T-helper 1 cell (primary cell): Measurements from ENCODE around the gene APOBEC3B.
A peak's percentile ranks its signal among the peaks of the same experiment; 100 is the strongest.
"Not testable (repeated sequence)": the region's sequence is repeated elsewhere in the genome, so short reads cannot be mapped to it uniquely, and the experiment has no call there.

Source experiments
- DNase-seq, 5 donors: peaks; one replicate each; pipeline ENCODE4 v3.0.0-alpha.2; 2012 to 2020

APOBEC3B gene

DNA sequence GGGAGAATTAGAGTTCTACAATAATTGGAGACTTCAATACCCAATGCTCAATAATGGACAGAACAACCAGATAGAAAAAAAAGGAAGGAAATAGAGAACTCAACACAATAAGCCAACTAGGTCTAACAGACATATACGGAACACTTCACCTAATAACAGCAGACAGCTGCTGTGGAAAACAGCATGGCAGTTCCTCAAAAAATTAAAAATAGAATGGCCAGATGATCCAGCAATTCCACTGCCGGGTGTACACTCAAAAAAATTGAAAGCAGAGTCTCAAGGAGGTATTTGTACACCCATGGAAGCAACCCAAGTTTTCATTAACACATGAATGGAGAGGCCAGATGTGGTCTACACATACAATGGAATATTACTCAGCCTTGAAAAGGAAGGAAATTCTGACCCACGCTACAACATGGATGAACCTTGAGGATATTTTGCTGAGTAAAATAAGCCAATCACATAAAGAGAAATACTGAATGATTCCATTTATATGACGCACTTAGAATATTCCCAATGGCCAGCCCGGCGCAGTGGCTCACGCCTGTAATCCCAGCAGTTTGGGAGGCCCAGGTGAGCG lies 26.2 kb downstream of the APOBEC3B start:
- not testable (repeated sequence) for DNase-seq

DNA sequence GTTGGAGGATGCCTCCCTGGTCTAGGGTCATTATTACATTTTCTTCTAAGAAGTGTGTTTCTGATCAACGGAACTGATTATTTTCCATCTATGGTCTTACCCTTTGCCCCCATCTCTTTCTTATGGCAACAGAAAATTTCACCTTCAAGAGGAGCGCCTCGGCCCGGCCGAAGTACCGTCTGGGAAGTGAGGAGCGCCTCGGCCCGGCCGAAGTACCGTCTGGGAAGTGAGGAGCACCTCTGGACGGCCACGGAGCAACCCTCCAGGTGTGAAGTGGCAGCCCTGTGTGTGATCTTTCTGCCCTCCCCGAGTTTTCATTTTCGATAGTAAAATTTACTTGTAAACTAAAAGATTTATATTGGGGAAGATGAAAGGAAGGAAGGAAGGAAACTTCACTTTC lies 28.8 kb downstream of the APOBEC3B start:
- no peak for DNase-seq

DNA sequence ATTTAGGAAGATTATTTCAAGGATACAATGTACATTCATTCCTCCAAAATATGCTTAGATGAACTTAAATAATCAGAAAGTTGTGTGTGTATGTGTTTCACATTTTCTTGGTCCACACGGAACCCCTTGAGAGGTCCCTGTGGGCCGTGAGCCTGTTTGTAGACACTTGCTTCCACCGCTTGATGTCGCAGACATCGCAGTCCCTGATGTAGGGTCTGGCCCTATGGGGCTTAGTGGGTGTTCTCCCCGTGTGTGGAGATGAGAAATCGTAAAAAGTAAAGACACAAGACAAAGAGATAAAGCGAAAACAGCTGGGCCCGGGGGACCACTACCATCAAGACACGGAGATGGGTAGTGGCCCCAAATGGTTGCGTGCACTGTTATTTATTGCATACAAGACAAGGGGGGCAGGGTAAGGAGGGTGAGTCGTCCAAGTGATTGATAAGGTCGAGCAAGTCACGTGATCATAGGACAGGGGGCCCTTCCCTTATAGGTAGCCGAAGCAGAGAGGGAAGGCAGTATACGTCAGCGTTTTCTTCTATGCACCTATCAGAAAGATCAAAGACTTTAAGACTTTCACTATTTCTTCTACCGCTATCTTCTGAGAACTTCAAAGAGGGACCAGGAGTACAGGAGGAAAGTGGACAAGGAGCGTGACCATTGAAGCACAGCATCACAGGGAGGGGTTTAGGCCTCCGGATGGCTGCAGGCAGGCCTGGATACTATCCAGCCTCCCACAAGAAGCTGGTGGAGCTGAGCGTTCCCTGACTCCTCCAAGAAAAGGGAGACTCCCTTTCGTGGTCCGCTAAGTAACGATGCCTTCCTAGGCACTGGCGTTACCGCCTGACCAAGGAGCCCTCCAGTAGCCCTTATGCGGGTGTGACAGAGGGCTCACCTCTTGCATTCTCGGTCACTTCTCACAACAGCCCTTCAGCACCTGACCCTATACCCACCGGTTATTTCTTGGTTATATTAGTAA lies 30.7 kb downstream of the APOBEC3B start:
- no peak for DNase-seq

DNA sequence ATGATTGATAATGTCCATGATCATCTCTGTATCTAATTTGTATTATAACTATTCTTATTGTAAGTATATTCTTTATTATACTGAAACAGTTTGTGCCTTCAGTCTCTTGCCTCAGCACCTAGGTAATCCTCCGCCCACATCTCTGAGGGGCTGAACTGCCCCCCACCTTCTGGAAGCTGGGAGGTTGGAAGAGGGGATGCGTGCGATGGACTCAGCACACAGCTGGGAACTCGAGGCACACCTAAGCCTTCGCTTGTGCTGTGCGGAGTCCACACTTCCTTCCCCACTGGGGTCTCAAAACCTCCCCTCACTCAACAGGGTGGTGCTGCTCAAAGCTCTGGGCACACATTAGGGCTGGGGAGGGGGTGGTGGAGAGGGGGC lies 31.4 kb downstream of the APOBEC3B start:
- DNase-seq = not testable (repeated sequence)

DNA sequence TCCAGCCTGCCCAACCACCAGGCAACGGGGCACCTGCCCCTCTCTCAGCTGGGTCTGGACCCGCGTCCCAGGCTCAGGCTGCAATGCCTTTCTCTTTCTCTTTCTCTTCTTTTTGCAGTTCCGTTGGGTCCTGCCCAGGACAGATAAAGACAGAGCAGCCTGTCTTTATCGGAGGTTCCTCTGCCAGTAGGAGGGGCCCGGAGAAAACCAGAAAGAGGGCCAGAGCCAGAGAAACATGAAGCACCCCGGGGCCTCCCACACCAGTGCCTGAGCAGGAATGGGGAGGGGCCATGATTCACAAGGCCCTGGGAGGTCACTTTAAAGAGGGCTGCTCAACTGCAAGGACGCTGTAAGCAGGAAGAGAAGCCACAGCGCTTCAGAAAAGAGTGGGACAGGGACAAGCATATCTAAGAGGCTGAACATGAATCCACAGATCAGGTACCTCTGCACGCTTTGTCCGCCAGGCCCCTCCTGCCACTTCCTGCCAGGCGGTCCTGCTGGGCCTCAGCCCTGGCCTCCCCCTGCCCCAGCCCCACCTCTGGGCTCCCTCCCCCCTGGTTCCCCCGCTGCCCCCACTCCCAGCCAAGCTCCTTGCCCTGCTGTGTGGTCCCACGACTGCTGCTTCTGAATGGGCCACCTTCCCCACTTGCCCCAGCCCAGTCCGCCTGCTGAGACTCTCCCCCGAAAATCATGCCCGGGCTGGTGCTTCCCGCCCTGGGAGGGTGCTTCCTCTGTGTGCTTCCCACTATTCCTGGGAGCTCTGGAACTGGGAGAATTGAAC lies 32.0 kb downstream of the APOBEC3B start, which contains the start of gene APOBEC3C:
TSS of gene APOBEC3C (plus strand) at position 316 of the 781 bp plus-strand sequence. CDS start at position 422, 106 bp downstream.
- DNase-seq = peak; percentile 36 to 91 (median 63)

DNA sequence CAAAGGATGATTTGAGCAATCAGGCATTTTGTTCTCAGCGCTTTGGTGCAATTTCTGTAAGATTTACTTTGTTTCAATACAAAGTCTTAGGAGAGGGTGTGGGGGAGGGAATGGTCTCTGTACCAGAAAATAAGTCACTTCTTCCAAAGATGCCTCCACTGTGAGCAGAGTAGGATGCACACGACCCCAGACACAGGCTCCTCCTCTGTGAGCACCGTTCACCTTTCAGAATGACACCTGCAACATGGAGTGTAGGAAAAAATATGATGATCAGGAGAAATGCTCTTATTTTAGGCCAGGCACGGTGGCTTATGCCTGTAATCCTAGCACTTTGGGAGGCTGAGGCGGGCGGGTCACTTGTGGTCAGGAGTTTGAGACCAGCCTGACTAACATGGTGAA lies 32.6 kb downstream of the APOBEC3B start:
- DNase-seq = not testable (repeated sequence)

DNA sequence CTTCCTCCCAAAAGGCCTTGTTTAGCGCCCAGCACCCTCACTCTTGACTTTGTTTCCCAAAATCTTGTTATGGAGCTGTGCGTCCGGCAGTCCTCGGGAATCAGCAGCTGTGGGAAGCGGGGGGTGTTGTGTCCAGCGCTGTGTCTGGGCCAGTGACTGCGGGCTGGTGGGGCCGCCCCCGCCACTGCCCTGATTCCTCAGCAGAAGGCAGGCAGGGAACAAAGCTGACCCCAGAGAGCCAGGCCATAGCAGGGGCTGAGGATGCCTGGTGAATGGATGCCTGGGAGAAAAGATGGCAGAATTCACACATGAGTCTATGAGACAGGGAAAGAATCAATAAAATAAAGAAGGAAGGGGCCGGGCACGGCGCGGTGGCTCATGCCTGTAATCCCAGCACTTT lies 34.4 kb downstream of the APOBEC3B start:
- DNase-seq = no peak

DNA sequence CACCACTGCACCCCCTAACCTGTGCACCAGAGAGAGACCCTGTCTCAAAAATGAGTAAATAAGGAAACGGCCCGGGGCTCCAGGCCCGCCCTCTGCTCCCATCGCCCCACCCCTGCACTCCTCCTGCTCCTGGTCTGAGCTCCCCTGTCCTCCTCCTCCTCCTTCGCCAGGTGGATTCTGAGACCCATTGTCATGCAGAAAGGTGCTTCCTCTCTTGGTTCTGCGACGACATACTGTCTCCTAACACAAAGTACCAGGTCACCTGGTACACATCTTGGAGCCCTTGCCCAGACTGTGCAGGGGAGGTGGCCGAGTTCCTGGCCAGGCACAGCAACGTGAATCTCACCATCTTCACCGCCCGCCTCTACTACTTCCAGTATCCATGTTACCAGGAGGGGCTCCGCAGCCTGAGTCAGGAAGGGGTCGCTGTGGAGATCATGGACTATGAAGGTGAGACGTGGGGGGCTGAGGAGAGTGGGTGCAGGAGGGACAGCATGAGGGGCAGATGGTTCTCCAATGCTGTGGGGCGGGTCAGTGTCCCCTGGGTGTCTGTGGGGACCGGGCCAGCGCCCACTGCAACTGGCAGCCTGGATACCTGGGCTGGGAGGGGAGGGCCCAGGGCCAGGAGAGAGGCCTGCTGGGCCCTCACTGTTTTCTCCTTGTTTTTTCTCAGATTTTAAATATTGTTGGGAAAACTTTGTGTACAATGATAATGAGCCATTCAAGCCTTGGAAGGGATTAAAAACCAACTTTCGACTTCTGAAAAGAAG lies 35.6 kb downstream of the APOBEC3B start:
- no peak for DNase-seq

DNA sequence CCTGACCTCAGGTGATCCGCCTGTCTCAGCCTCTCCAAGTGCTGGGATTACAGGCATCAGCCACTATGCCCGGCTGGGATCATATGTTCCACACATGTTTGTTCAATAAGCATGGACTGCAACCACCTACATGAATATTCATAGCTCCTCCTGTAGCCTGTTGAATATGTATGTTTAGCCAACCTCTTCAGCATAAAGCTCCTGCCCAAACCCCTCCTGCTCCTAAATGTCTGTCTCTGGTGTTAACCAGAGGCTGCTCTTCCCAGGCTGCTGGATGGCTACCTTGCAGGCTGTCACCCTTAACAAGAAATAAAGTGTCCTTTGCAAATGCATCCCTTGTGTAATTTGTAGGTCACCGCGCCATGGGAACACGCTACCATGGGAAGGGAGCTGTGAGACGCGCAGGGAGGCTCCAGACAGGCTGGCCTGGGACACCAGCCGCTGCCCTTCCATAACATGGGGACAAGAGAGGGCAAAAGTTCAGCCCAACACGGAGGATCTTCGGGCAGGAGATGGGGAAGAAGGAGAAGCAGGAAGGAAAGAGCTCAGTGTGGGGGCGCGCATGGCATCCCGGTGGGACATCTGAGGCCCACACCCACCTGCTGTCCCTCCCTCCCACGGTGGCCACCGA lies 38.0 kb downstream of the APOBEC3B start:
- not testable (repeated sequence) for DNase-seq

DNA sequence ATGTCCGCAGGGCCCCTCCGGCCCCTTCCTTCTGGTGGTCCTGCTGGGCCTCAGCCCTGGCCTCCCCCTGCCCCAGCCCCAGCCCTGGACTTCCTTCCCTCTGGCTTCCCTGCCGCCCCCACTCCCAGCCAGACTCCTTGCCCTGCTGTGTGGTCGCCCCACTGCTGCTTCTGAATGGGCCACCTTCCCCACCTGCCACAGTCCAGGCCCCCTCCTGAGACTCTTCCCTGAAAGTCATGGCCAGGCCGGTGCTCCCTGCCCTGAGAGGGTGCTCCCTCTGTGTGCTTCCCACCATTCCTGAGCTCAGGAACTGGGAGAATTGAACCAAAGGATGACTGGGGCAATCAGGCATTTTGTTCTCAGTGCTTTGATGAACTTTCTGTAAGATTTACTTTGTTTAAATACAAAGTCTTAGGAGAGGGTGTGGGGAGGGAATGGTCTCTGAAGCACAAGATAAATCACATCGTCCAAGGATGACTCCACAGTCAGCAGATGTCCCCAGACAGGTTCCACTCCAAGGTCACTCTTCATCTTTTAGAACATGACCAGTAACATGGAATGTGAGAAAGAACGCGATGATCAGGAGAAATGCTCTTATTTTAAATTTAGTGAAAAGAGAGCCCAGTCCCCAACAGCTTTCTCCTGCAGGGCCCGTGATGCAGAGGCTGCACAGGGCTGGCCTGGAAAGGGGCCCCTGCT lies 39.6 kb downstream of the APOBEC3B start:
- no peak for DNase-seq

DNA sequence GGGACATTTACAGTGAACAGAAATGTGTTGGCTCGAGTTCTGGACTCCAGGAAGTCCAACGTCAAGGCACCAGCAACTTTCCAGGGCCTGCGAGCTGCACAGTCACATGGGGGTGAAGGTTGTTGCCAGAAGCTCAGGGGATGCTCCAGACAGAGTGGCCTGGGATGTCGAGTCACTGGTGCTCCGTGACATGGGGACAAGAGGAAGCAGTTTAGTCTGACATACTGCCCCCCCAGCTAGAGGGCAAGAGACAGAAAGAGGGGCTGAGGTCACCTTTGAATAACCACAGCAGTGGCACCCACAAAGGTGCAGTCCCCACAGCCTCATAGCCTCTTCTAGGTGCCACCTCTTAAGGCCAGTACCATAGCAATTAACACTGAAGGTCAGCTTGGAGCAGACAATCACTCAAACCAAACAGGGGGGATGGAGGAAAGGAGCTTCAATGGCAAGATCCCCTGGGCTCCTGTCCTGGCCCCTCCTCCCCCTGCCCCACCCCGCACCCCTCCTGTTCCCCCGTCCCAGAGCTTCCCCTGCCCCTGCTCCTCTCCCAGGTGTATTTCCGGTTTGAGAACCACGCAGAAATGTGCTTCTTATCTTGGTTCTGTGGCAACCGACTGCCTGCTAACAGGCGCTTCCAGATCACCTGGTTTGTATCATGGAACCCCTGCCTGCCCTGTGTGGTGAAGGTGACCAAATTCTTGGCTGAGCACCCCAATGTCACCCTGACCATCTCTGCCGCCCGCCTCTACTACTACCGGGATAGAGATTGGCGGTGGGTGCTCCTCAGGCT lies 42.6 kb downstream of the APOBEC3B start:
- peak in 1 of 5 donors; percentile 14 for DNase-seq

DNA sequence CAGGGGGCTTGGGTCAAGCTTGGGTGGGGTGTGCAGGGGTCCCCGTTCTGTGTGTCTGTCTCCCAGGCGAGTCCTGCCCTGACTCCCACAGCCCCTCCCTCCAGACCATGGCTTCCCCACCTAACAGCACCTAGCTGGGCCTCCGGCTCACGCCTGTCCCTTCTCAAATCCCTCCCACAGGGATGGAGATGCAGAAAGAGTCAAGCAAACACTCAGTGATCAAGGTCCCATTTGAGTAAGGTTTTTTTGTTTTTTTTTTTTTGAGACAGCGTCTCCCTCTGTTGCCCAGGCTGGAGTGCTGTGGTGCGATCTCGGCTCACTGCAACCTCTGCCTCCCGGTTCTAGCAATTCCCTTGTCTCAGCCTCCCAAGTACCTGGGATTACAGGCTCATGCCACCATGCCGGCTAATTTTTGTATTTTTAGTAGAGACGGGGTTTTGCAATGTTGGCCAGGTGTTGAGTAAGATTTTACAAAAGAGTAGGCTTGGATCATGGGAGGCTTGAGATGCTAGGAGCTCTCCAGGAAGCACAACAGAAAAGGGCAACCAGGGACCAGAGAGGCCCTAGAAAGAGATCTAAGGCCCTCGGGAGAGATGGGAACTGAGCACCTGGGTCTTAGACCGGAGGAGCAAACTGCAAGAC lies 44.5 kb downstream of the APOBEC3B start:
- DNase-seq = no peak

DNA sequence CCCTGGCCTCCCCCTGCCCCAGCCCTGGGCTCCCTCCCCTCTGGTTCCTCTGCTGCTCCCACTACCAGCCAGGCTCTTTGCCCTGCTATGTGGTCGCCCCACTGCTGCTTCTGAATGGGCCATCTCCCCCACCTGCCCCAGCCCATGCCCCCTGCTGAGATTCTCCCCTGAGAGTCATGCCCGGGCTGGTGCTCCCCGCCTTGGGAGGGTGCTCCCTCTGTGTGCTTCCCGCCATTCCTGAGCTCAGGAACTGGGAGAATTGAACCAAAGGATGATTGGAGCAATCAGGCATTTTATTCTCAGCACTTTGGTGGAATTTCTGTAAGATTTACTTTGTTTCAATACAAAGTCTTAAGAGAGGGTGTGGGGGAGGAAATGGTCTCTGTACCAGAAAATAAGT lies 45.6 kb downstream of the APOBEC3B start:
- DNase-seq = no peak

DNA sequence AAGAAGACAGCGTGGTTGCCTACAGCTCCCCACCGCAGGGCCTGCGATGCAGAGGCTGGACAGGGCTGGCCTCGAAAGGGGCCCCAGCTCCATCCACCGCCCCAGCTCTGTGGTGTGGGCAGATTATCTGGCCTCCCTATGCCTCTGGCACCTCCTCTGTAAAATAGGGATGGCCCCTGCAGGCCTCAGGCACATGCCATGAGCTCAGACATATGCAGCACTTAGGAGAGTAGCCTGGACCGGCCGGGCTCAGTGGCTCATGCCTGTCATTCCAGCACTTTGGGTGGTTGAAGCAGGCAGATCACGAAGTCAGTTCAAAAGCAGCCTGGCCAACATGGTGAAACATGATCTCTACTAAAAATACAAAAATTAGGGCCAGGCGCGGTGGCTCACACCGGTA lies 46.1 kb downstream of the APOBEC3B start:
- DNase-seq = no peak

DNA sequence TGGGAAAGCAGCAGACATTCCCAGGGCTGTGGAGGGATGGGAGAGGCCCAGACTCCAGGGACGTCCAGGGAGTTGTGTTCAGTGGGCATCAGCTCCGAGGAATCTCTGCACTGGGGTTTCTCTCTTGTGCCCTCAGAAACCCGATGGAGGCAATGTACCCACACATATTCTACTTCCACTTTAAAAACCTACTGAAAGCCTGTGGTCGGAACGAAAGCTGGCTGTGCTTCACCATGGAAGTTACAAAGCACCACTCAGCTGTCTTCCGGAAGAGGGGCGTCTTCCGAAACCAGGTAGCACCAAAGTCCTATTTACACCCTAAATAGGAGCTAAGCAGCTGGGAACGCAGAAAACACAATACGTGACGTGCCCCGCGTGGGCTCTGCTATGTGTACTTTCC lies 47.1 kb downstream of the APOBEC3B start:
- DNase-seq = no peak

DNA sequence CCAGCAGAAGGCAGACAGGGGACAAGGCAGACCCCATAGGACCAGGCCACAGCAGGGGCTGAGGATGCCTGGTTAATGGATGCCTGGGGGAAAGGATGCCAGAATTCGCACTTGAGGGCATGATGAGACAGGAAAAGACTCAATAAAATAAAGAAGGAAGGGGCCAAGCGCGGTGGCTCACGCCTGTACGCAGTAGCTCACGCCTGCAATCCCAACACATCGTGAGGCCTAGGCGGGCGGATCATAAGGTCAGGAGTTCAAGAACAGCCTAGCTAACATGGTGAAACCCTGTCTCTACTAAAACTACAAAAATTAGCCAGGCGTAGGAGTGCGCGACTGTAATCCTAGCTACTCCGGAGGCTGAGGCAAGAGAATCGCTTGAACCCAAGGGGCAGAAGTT lies 48.6 kb downstream of the APOBEC3B start:
- no peak for DNase-seq

DNA sequence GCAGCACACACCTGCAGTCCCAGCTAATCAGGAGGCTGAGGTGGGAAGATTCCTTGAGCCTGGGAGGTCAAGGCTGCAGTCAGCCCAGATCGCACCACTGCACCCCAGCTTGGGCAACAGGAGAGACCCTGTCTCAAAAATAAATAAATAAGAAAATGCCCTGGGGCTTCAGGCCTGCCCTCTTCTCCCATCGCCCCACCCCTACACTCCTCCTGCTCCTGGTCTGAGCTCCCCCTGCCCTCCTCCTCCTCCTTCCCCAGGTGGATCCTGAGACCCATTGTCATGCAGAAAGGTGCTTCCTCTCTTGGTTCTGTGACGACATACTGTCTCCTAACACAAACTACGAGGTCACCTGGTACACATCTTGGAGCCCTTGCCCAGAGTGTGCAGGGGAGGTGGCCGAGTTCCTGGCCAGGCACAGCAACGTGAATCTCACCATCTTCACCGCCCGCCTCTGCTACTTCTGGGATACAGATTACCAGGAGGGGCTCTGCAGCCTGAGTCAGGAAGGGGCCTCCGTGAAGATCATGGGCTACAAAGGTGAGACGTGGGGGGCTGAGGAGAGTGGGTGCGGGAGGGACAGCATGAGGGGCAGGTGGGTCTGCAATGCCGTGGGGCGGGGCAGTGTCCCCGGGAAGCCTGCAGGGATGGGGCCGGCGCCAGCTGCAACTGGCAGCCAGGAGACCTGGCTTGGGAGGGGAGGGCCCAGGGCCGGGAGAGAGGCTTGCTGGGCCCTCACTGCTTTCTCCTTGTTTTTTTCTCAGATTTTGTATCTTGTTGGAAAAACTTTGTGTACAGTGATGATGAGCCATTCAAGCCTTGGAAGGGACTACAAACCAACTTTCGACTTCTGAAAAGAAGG lies 49.5 kb downstream of the APOBEC3B start:
- not testable (repeated sequence) for DNase-seq

DNA sequence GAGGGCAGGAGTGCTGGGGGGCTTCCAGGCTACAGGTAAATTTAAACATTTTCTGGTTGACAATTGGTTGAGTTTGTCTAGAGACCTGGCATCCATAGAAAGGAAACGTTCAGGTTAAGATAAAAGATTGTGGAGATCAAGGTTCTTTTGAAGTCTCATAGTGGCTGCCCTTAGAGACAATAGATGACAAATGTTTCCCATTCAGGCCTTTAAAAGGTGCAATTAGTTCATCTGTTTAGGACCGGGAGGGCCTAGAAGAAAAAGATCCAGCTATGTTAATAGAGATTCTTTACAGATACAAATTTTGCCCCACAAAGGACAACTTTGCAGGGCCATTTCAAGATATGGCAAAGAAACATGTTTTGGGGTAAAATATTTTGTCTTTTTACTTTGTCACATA lies 54.9 kb downstream of the APOBEC3B start:
- DNase-seq = not testable (repeated sequence)
